ENCODE data around the gene ATRNL1.

DNA sequence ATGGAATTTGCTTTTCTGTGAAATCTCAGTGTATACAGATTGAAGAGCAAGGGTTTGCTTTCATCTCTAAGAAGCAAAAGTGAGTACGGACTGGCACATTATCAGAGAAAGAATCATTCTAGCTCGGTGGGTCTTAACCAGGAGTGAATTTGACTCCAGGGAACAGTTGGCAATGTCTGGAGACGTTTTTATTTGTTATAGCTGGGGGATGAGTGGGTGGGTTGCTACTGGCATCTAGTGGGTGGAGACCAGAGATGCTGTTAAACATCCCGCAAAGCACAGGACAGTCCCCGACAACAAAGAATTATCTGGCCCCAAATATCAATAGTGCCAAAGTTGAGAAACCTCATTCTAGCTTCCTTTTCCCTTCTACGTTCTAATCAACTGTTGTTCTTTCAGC, 43.8 kb upstream of the ATRNL1 start:
- no peak for TF ChIP-seq POLR2A (IDR thresholded peaks at IDR 0.05)
- TF ChIP-seq, protein P1, sequence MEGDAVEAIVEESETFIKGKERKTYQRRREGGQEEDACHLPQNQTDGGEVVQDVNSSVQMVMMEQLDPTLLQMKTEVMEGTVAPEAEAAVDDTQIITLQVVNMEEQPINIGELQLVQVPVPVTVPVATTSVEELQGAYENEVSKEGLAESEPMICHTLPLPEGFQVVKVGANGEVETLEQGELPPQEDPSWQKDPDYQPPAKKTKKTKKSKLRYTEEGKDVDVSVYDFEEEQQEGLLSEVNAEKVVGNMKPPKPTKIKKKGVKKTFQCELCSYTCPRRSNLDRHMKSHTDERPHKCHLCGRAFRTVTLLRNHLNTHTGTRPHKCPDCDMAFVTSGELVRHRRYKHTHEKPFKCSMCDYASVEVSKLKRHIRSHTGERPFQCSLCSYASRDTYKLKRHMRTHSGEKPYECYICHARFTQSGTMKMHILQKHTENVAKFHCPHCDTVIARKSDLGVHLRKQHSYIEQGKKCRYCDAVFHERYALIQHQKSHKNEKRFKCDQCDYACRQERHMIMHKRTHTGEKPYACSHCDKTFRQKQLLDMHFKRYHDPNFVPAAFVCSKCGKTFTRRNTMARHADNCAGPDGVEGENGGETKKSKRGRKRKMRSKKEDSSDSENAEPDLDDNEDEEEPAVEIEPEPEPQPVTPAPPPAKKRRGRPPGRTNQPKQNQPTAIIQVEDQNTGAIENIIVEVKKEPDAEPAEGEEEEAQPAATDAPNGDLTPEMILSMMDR (IDR thresholded peaks at IDR 0.05) = no peak
